Psoas muscle (tissue), 8 donors: ENCODE measurements around the gene OSBP. TPM values are rescaled to one million over a fixed set of nuclear protein-coding genes. Genes with fewer than 3 reads are reported as not detected.

Experiments used
- ATAC-seq, 4 donors: fragments of 200-7000 bp; cut with Tn5 transposase; one replicate each; pipeline ENCODE4 v1.9.1; 2020; ENCODE audit warnings: moderate library complexity in 3 of 4, mild to moderate bottlenecking in 2 of 4
- DNase-seq, 2 donors: peaks; one replicate each; pipeline ENCODE4 v3.0.0-alpha.2; 2020
- H3K27ac ChIP-seq: fragments of 200-600 bp; one replicate; pipeline ENCODE4 v1.8.0; 2022
- H3K27me3 ChIP-seq, 3 donors: fragments of 200-600 bp in 1 of 3; one replicate each; pipeline versions ENCODE4 v1.6.1 to v1.8.0; 2013 to 2022; ENCODE audit warnings: low read length in 2 of 3, mild to moderate bottlenecking in 2 of 3, moderate library complexity in 1 of 3; ENCODE audit not compliant: insufficient read depth in 3 of 3
- H3K36me3 ChIP-seq, 2 donors: fragments of 200-600 bp in 1 of 2; one replicate each; pipeline versions ENCODE4 v1.6.1 to v1.8.0; 2013 to 2022; ENCODE audit warnings: low read depth in 1 of 2, mild to moderate bottlenecking in 1 of 2, moderate library complexity in 1 of 2; ENCODE audit not compliant: insufficient read depth in 1 of 2
- H3K4me1 ChIP-seq: fragments of 200-600 bp; one replicate; pipeline ENCODE4 v1.8.0; 2022
- H3K4me3 ChIP-seq: fragments of 200-600 bp; one replicate; pipeline ENCODE4 v1.8.0; 2022; ENCODE audit warnings: mild to moderate bottlenecking
- H3K9me3 ChIP-seq: fragments of 200-600 bp; one replicate; pipeline ENCODE4 v1.8.0; 2022
- WGBS, 3 donors: extraction: QIAGEN DNeasy Blood & Tissue Kit; methylation state at CpG; one replicate each; pipeline versions ENCODE4 v1.1.6 to v1.1.7; 2013; 5-methylcytosine and 5-hydroxymethylcytosine counted together
- intact Hi-C, 2 donors: fragments of 100-400 bp; cut with DNase I; formaldehyde crosslinking; loops; one replicate each; pipeline versions ENCODE4 v1.11.0 to v1.14.2; 2022
- polyA plus RNA-seq, 3 donors: library from polyadenylated mRNA; stranded (reverse); fragments of 200-250 nt; gene quantifications; one replicate each; pipeline ENCODE4 v1.2.3, GENCODE V29; 2013
- total RNA-seq, 4 donors: library from RNA; stranded (reverse); fragmentation: NEBNext Ultra II Directional in 2 of 4; extraction: Animal tissue kit (Norgen Biotek cat#: 25700) in 2 of 4; gene quantifications; one replicate each; pipeline versions ENCODE4 v1.2.1 to v1.2.4, GENCODE V29; 2021 to 2023
- TF ChIP-seq, protein P1 (sequence below): fragments of 200-600 bp; IDR thresholded peaks from one replicate; pipeline ENCODE4 v1.8.0; 2022; ENCODE audit warnings: antibody characterized with exemption
- donor health status: healthy with polysubstance abuse.
- donor health status: DM: no; HTN: no; CAD: no; lungs with moderate emphysema.
- donor health status: Bipolar disorder and iron deficiency.
- donor health status: healthy.
- donor health status: DM: yes; HTN: yes; CAD: no.
- donor health status: DM: no; HTN: no; CAD: no.
- donor health status: DM: no; HTN: no; CAD: no.
- donor health status: DM: yes; HTN: yes; CAD: no.

Gene OSBP
- total and polyA plus RNA-seq, 7 donors = 12.9 to 51.2 (median 43.3) TPM

DNA sequence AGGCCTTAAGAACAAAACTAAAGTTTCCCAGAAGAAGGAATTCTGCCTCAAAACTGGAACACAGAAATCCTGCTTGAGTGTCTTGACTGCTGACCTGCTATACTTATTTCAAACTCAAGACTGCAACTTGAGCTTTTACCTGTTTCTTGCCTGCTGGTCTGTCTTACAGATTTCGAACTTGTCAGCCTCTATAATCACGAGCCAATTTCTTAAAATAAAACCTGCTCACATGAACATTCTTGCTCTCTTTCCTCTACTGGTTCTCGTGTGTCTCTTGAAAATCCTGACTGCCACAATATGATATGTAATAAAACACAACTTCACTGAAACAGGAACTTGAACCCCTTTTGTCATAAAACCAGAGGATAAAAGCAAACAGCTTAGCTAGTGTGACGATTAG is 39.3 kb upstream of the OSBP start:
- no peaks in the 10 kb centered on the region for H3K9me3 ChIP-seq
- no peaks in the 10 kb centered on the region for H3K27me3 ChIP-seq
- intact Hi-C loops = loop anchor here (5.0 kb wide), 2 partner anchors 58 to 78 kb away; no protein-coding TSS in a partner anchor
- TF ChIP-seq, protein P1, sequence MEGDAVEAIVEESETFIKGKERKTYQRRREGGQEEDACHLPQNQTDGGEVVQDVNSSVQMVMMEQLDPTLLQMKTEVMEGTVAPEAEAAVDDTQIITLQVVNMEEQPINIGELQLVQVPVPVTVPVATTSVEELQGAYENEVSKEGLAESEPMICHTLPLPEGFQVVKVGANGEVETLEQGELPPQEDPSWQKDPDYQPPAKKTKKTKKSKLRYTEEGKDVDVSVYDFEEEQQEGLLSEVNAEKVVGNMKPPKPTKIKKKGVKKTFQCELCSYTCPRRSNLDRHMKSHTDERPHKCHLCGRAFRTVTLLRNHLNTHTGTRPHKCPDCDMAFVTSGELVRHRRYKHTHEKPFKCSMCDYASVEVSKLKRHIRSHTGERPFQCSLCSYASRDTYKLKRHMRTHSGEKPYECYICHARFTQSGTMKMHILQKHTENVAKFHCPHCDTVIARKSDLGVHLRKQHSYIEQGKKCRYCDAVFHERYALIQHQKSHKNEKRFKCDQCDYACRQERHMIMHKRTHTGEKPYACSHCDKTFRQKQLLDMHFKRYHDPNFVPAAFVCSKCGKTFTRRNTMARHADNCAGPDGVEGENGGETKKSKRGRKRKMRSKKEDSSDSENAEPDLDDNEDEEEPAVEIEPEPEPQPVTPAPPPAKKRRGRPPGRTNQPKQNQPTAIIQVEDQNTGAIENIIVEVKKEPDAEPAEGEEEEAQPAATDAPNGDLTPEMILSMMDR = no peak
- H3K4me3 ChIP-seq = no peak overlapping the region
- 30 to 46% (median 37%) methylated on average over 4 of the region's 4 CpGs for WGBS, 3 donors
- ATAC-seq (peak in 2 of 4 donors; percentile 70 to 83), DNase-seq (no peak)
- H3K27ac ChIP-seq = peak overlapping the region; percentile 76
- H3K4me1 ChIP-seq = peaks cover 8% of the 10 kb centered on the region
- peaks cover 22 to 100% of the 10 kb centered on the region in 2 donors for H3K36me3 ChIP-seq

DNA sequence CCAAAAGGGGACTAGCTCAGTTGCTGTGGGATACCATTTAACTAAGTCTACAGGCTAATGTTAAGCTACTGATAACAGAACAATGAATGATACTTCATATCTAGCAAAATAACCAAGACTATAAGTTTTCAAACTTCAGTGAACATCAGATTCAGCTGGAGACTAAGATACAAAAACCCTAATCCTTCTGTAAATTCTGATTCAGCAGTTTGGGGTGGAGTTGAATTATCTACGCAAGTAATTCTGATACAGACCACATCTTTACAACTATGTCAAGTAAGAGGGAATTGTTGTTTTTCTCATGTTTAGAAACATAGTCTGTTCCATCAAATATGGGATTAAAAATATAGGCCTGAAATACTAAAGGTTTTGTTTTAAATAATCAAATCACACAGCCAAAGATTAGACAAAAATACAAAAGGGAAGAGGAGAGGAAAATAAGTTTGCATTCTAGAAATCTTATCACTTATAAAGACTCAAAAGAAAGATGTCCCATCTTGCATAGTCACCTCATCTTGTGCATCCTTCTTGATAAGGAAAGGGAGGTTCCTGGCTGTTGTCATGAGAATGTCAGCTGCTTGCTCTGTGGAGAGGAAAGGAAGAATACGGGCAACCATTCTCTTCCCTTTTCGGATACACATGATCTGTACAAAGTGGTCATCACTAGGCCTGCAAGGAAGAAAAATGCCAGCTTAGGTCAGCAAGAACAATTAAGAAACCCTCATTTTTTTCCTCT is 31.8 kb upstream of the OSBP start:
- ATAC-seq (no peak), DNase-seq (no peak)
- Histone ChIP-seq H3K4me1 (no peaks in the 10 kb centered on the region), H3K27me3 (no peaks in the 10 kb centered on the region), H3K36me3 (peaks cover 23 to 97% of the 10 kb centered on the region in 2 donors), H3K4me3 (no peak overlapping the region), H3K9me3 (no peaks in the 10 kb centered on the region), H3K27ac (no peak overlapping the region)
- intact Hi-C loops = no loop called here
- WGBS, 3 donors = 87 to 97% (median 87%) methylated on average over 3 of the region's 3 CpGs
- TF ChIP-seq, protein P1 = no peak

DNA sequence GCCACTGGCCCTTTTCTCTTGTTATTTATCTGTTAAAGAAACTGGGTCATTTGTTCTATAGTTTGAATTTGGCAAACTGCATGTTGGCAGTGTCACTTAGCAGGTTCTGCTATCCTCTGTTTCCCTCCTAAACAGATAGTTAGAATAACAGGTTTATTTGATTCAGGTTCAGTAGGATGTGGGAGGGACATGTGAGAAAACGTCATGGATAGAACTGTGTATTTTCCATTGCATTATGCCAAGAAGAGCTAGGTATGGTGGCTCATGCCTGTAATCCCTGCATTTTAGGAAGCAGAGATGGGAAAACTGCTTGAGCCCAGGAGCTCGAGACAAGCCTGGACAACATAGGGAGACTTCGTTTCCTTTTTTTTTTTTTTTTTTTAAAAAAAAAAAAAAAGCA is 29.0 kb upstream of the OSBP start:
- ATAC-seq = no peak
- intact Hi-C loops = loop anchor here in 1 of 2 donors (5.0 kb wide), 1 partner anchor 62 kb away; no protein-coding TSS in a partner anchor
- H3K9me3 ChIP-seq = no peaks in the 10 kb centered on the region

DNA sequence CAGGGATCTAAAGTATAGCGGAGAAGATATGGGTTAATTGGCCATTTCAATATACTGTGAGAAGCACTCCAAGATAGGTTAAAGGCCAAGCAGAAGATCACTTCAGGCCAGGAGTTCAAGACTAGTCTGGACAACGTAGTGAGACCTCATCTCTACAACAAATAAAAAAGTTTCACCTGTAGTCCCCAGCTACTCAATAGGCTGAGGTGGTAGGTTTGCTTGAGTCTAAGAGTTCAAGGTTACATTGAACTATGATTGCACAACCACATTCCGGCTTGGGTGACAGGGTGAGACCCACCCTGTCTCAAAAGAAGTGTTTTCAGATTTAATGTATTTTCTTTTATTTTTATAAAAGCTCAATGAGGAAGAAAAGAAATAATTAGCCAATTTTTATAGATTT is 27.8 kb upstream of the OSBP start:
- H3K27me3 ChIP-seq = no peaks in the 10 kb centered on the region
- no peak overlapping the region for H3K27ac ChIP-seq
- no peak for DNase-seq
- H3K4me3 ChIP-seq = no peak overlapping the region
- ATAC-seq = no peak
- H3K9me3 ChIP-seq = no peaks in the 10 kb centered on the region
- peaks cover 25 to 97% of the 10 kb centered on the region in 2 donors for H3K36me3 ChIP-seq
- H3K4me1 ChIP-seq = no peaks in the 10 kb centered on the region
- intact Hi-C loops = loop anchor here in 1 of 2 donors (1.0 to 5.0 kb wide), 2 partner anchors 38 to 61 kb away; no protein-coding TSS in a partner anchor
- TF ChIP-seq, protein P1 = no peak
- 85 to 90% (median 89%) methylated on average over 3 of the region's 3 CpGs for WGBS, 3 donors

More for the DNA sequence above, 29.0 kb upstream of the OSBP start:
- H3K4me1 ChIP-seq = no peaks in the 10 kb centered on the region
- H3K27me3 ChIP-seq = no peaks in the 10 kb centered on the region
- DNase-seq = no peak
- H3K36me3 ChIP-seq = peaks cover 24 to 97% of the 10 kb centered on the region in 2 donors
- H3K4me3 ChIP-seq = no peak overlapping the region
- 65 to 67% (median 66%) methylated on average over 3 of the region's 3 CpGs for WGBS, 3 donors
- no peak overlapping the region for H3K27ac ChIP-seq
- TF ChIP-seq, protein P1 = no peak
